Measurements from ENCODE around the gene SRGN. TPM values are rescaled to one million over a fixed set of nuclear protein-coding genes. Genes with fewer than 3 reads are reported as not detected.

Gene SRGN
- total and polyA plus RNA-seq, 2 donors (not counting 1 experiment from before 2014, with no cell fraction given) = 47.3 to 52.3 TPM

- H3K4me1 Mint-ChIP-seq = peaks cover 9% of the 10 kb centered on the region
- no peaks in the 10 kb centered on the region for H3K9me3 Mint-ChIP-seq (ENCODE audit: insufficient read depth)
- no peaks in the 10 kb centered on the region for H3K27me3 Mint-ChIP-seq
- no peaks in the 10 kb centered on the region for H3K27me3 ChIP-seq (replicated peaks in 1 of 4; ENCODE audit: control extremely low read depth in 1 of 4, control insufficient read depth in 3 of 4, insufficient read depth in 4 of 4, low read length in 3 of 4)
- ATAC-seq (ENCODE audit: low read depth) = no peak
- H3K27ac ChIP-seq (ENCODE audit: low read length in 2 of 2) = no peak overlapping the region
- H2AFZ ChIP-seq (ENCODE audit: insufficient read depth, low read depth, low read length, poor library complexity, severe bottlenecking) = no peak overlapping the region
- no peaks in the 10 kb centered on the region for H3K9me3 ChIP-seq (ENCODE audit: control extremely low read depth in 1 of 3, control insufficient read depth in 2 of 3, insufficient read depth in 1 of 3, low read length in 2 of 3)
- intact Hi-C loops (cut with micrococcal nuclease) = no loop called here
- no peak for DNase-seq
- ChIA-PET CTCF (no interaction called here), POLR2A (no interaction called here)
- 92% methylated on average over 4 of the region's 5 CpGs for WGBS (ENCODE audit: insufficient coverage)
- no peak overlapping the region for H3K4me2 ChIP-seq (replicated peaks; ENCODE audit: low read depth, low read length, poor library complexity, severe bottlenecking)
- TF ChIP-seq EZH2 (IDR thresholded peaks at IDR 0.05; ENCODE audit: borderline replicate concordance, insufficient read depth, low read depth, low read length, poor library complexity, severe bottlenecking) (no peak), CTCF (IDR thresholded peaks at IDR 0.05) (no peak)
- no peak overlapping the region for H3K27ac Mint-ChIP-seq
- H3K79me2 ChIP-seq (ENCODE audit: control insufficient read depth, insufficient read depth, low read length) = no peaks in the 10 kb centered on the region
- H3K36me3 ChIP-seq (replicated peaks in 1 of 2; ENCODE audit: control extremely low read depth in 1 of 2, control insufficient read depth in 1 of 2, extremely low read depth in 1 of 2, insufficient read depth in 2 of 2, low read length in 1 of 2) = no peaks in the 10 kb centered on the region
- peaks cover 0 to 5% of the 10 kb centered on the region in 2 donors for H3K4me1 ChIP-seq (ENCODE audit: control insufficient read depth in 2 of 2, insufficient read depth in 2 of 2, low read length in 2 of 2)
- no peaks in the 10 kb centered on the region for H4K20me1 ChIP-seq (ENCODE audit: control insufficient read depth, insufficient read depth, low read length, poor library complexity, severe bottlenecking)
- H3K4me3 Mint-ChIP-seq = no peak overlapping the region
- no peak overlapping the region for H3K4me3 ChIP-seq (ENCODE audit: control extremely low read depth in 1 of 5, extremely low read depth in 1 of 5, insufficient read depth in 1 of 5, low read depth in 2 of 5, low read length in 4 of 5)
- H3K9ac ChIP-seq (ENCODE audit: low read length) = no peak overlapping the region
Measured at GRCh38 chr10:69068549-69068948, 19.4 kb upstream of the SRGN start.

GRCh38 chr10:69069090-69070042 is 18.5 kb upstream of the SRGN start:
- no peak for ATAC-seq (ENCODE audit: low read depth)
- Mint-ChIP-seq H3K27ac (no peak overlapping the region), H3K4me3 (no peak overlapping the region), H3K27me3 (no peaks in the 10 kb centered on the region), H3K4me1 (peaks cover 9% of the 10 kb centered on the region), H3K9me3 (ENCODE audit: insufficient read depth) (no peaks in the 10 kb centered on the region)
- H3K27ac ChIP-seq (ENCODE audit: low read length in 2 of 2) = no peak overlapping the region
- H3K27me3 ChIP-seq (replicated peaks in 1 of 4; ENCODE audit: control extremely low read depth in 1 of 4, control insufficient read depth in 3 of 4, insufficient read depth in 4 of 4, low read length in 3 of 4) = no peaks in the 10 kb centered on the region
- no peak for DNase-seq
- no peaks in the 10 kb centered on the region for H3K9me3 ChIP-seq (ENCODE audit: control extremely low read depth in 1 of 3, control insufficient read depth in 2 of 3, insufficient read depth in 1 of 3, low read length in 2 of 3)
- peaks cover 0 to 5% of the 10 kb centered on the region in 2 donors for H3K4me1 ChIP-seq (ENCODE audit: control insufficient read depth in 2 of 2, insufficient read depth in 2 of 2, low read length in 2 of 2)
- CTCF ChIA-PET = no interaction called here
- WGBS (ENCODE audit: insufficient coverage) = 95% methylated on average over 12 of the region's 19 CpGs
- no peak overlapping the region for H3K4me3 ChIP-seq (ENCODE audit: control extremely low read depth in 1 of 5, extremely low read depth in 1 of 5, insufficient read depth in 1 of 5, low read depth in 2 of 5, low read length in 4 of 5)
- H4K20me1 ChIP-seq (ENCODE audit: control insufficient read depth, insufficient read depth, low read length, poor library complexity, severe bottlenecking) = no peaks in the 10 kb centered on the region
- H3K9ac ChIP-seq (ENCODE audit: low read length) = no peak overlapping the region
- intact Hi-C loops (cut with micrococcal nuclease) = no loop called here
- no peaks in the 10 kb centered on the region for H3K36me3 ChIP-seq (replicated peaks in 1 of 2; ENCODE audit: control extremely low read depth in 1 of 2, control insufficient read depth in 1 of 2, extremely low read depth in 1 of 2, insufficient read depth in 2 of 2, low read length in 1 of 2)
- no peak for TF ChIP-seq CTCF (IDR thresholded peaks at IDR 0.05)
- no peak for TF ChIP-seq EZH2 (IDR thresholded peaks at IDR 0.05; ENCODE audit: borderline replicate concordance, insufficient read depth, low read depth, low read length, poor library complexity, severe bottlenecking)
- H3K4me2 ChIP-seq (replicated peaks; ENCODE audit: low read depth, low read length, poor library complexity, severe bottlenecking) = no peak overlapping the region
- H2AFZ ChIP-seq (ENCODE audit: insufficient read depth, low read depth, low read length, poor library complexity, severe bottlenecking) = no peak overlapping the region
- POLR2A ChIA-PET = no interaction called here
- no peaks in the 10 kb centered on the region for H3K79me2 ChIP-seq (ENCODE audit: control insufficient read depth, insufficient read depth, low read length)
